ENCODE data around the gene AIG1.

Gene AIG1

GRCh38 chr6:143221698-143222097 lies 161.0 kb downstream of the AIG1 start:
- no peak for DNase-seq (ENCODE audit: low read depth)
- no peak overlapping the region for H3K4me3 ChIP-seq (ENCODE audit: control insufficient read depth, low read depth, low read length)
- TF ChIP-seq CTCF (IDR thresholded peaks at IDR 0.05; ENCODE audit: control insufficient read depth, insufficient read depth, low read depth, low read length, missing control alignments): no peak

- no peak overlapping the region for H3K4me3 ChIP-seq (ENCODE audit: control insufficient read depth, low read depth, low read length)
- TF ChIP-seq CTCF (IDR thresholded peaks at IDR 0.05; ENCODE audit: control insufficient read depth, insufficient read depth, low read depth, low read length, missing control alignments): no peak
- no peak for DNase-seq (ENCODE audit: low read depth)
These were observed 161.6 kb downstream of the AIG1 start for GRCh38 chr6:143222310-143222709.

DNA sequence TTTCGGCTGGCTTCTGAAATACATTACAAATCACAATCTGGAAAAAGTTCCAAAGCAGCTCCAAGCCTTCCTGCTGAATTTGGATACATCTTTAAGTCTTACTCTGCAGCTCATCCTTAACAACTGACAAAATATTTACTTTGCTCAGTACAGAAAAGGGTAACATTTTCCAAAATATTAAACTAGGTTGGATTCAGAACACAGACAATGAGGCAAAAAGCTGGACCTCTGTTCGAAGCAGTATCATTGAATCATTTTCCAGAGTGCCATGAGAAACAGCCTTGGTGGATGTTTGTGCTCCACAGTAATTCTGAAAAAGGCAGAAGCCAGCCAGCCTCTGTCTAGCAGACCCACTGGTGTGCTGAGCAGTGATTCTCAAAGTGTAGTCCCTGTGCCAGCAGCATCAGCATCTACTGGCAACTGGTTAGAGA lies 162.1 kb downstream of the AIG1 start:
- no peak for TF ChIP-seq CTCF (IDR thresholded peaks at IDR 0.05; ENCODE audit: control insufficient read depth, insufficient read depth, low read depth, low read length, missing control alignments)
- no peak for DNase-seq (ENCODE audit: low read depth)
- H3K4me3 ChIP-seq (ENCODE audit: control insufficient read depth, low read depth, low read length): no peak overlapping the region

DNA sequence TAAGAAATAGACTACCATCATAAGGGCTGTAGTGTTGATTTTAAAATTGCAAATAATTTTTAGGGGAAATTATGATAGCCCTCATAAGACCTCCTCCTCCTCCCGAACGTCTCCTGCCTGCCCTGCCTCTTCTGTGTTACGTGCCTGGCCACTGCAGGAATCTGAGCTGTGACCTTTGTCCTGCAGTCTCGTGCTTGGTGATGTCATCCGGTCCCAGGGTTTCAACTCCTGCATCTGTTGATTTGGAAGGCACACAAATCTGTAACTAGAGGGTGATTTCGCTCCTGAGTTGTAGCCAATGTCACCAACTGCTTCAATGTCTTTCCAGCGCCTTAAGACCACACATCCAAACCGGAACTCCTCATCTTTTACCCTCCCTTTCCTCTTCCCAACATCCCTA lies 163.2 kb downstream of the AIG1 start:
- DNase-seq (ENCODE audit: low read depth): no peak
- TF ChIP-seq CTCF (IDR thresholded peaks at IDR 0.05; ENCODE audit: control insufficient read depth, insufficient read depth, low read depth, low read length, missing control alignments): no peak
- no peak overlapping the region for H3K4me3 ChIP-seq (ENCODE audit: control insufficient read depth, low read depth, low read length)

DNA sequence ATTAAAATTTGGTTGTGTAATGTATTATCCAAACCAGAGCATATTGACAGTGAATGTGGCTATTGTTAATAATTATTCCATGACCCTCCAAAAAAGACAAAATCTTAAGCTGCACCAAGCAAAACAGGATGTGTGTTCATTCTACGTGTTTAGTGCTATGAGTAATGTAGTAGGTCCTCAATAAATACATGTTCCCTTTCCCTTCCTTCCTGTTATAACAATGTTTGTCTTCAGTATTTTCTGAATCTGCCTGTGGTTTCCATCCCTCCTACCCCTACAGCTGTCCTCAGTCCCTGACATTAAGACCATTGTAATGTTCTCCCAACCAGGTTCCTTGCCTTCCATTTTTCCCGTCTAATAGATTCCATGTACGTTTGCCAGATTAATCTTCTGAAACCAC lies 163.8 kb downstream of the AIG1 start:
- no peak for DNase-seq (ENCODE audit: low read depth)
- TF ChIP-seq CTCF (IDR thresholded peaks at IDR 0.05; ENCODE audit: control insufficient read depth, insufficient read depth, low read depth, low read length, missing control alignments): no peak
- H3K4me3 ChIP-seq (ENCODE audit: control insufficient read depth, low read depth, low read length): no peak overlapping the region

DNA sequence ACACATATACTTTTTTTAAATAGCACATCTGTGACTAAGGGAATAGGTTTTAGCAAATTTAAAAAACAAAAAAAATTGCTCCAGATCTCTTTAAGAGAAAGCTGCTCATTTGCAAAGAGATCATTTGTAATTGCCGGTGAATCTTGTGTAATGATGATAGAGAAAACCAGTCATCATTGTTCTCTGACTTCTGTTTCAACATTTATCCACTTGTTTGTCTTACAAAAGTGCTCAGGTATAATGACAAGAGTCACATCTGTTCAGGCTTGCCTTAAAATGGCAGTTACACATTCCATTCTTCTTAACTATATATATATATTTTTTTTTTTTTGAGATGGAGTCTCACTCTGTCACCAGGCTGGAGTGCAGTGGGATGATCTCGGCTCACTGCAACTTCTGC lies 165.2 kb downstream of the AIG1 start:
- H3K4me3 ChIP-seq (ENCODE audit: control insufficient read depth, low read depth, low read length): no peak overlapping the region
- TF ChIP-seq CTCF (IDR thresholded peaks at IDR 0.05; ENCODE audit: control insufficient read depth, insufficient read depth, low read depth, low read length, missing control alignments): no peak
- DNase-seq (ENCODE audit: low read depth): no peak

- no peak overlapping the region for H3K4me3 ChIP-seq (ENCODE audit: control insufficient read depth, low read depth, low read length)
- no peak for DNase-seq (ENCODE audit: low read depth)
- no peak for TF ChIP-seq CTCF (IDR thresholded peaks at IDR 0.05; ENCODE audit: control insufficient read depth, insufficient read depth, low read depth, low read length, missing control alignments)
These were observed 167.0 kb downstream of the AIG1 start for GRCh38 chr6:143227675-143228074.
